HG03565 (cell line): Measurements from ENCODE around the gene IDH3G.

ENCODE experiments used
- ATAC-seq: cut with Tn5 transposase; IDR thresholded peaks from one replicate; pipeline ENCODE4 v1.9.1; 2021; ENCODE audit warnings: mild to moderate bottlenecking, moderate library complexity; ENCODE audit not compliant: unreplicated experiment

Gene IDH3G

DNA sequence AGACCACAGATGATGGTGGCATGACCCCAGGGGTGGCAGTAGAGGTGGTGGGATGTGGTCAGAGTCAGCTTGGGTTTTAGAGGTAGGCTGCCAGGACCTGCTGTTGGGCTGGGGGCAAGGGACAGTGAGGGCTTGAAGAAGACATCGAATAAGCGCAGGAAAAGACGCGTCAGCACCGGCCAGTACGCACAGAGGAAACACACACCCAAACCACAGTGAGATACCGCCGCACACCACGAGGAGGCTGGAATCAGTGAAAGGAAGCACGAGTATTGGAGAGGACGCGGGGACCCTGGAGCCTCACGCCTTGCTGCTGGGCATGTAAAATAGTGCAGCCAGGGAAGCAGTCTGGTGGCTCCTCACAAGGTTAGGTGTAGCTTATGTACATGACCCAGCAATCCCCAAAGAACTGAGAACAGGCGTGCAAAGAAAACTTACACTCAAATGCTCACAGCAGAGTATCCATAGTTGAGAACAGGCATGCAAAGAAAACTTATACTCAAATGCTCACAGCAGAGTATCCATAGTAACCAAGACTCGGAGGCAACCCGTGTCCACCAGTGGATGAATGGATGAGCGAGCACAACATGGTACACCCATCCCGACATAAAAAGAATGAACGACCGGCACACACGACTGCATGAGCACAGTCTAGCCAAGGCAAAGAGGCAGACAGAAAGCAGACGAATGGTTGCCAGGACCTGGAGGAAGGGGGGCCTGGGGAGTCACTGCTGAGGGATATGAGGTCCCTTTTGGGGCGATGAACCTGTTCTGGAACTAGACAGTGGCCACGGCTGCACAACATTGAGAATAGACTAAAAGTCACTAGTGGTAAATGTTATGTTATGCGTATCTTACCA is 22.9 kb upstream of the IDH3G start:
- ATAC-seq: no peak

DNA sequence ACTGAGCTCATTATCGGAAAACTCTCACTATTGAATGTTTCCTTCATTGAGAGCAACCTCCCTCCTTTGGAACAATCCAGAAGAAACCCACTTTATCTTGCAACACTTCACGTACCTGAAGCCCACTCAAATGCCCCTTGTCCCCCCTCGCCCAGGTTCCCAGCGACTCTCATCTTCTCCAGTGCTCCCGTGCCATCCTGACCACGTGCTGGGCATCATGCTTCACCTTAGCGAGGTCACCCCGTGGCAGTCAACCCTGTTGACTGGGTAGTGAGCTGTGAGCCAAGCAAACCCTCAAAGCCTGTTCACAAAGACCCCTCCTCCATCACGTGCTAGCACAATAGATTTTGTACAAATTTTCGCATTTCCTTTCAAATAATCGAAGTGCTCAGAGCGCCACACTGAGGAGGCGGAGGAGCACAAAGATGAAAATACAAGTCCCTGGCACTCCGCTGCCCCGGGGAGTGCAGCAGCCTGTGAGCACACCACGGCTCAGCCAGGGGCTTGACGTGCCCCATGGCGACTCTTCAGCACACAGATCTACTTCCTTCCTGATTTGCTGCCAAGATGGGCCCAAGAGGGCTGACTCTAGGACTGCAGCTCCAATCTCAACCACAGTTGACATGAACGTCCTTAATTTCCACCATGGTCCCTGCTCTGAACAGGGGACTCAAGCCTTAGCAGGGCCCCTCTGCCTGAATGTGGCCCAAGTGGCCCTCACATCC is 20.6 kb upstream of the IDH3G start:
- ATAC-seq: no peak

DNA sequence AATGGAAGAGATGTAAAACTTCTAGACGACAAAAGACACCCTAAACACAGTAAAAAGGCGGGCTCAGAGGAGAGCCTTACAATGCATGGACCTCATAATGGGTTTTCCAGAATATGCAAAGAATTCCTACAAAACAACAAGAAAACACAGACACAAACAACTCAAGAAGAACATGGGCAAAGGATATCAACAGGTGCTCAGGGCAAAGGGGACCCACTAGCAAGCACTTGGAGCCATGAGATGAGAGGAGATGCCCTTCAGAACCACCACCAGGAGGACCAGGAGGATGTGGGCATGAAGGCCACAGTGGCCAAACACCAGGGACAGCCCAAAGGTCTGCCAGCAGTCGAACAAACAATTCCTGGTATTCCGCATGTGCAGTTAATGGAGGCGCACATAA is 19.0 kb upstream of the IDH3G start:
- no peak for ATAC-seq

DNA sequence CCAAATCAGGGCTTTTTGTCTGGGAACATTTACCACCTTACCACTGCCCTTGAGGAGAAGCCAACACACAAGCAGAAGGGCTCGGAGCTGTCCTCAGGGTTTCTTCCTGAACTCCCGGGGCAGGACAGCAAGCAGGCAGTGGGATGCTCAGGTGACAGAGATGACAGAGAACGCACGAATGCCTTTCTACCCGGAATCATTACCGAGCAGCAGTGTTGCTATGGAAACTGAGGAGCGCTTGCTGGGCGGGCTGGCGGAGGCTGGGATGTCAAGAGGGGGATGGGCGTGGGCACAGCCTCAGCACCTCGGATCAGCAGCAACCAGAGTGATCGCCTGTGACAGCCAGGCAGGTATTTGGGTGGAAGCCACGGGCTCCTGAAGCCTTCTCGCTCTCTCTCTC is 18.0 kb upstream of the IDH3G start:
- no peak for ATAC-seq

DNA sequence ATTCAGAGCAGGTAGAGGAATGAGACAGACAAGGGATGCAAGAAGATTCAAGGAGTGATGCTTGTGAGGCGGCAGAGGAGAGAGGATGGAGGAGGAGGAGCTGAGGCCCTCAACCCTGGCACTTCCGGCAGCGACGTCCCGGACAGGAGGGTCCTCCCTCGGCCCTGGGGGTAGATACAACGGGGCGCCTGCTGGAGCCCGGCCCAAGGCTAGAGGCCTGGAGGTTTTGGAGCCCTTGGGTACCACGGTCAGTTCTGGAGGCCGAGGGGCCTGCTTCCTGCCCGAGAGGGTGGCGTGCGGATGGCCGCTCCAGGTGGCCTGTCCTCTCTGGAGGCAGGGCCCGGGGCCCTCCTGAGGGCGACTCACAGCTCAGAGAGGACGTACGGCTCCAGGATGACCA is 13.8 kb upstream of the IDH3G start:
- ATAC-seq: no peak

DNA sequence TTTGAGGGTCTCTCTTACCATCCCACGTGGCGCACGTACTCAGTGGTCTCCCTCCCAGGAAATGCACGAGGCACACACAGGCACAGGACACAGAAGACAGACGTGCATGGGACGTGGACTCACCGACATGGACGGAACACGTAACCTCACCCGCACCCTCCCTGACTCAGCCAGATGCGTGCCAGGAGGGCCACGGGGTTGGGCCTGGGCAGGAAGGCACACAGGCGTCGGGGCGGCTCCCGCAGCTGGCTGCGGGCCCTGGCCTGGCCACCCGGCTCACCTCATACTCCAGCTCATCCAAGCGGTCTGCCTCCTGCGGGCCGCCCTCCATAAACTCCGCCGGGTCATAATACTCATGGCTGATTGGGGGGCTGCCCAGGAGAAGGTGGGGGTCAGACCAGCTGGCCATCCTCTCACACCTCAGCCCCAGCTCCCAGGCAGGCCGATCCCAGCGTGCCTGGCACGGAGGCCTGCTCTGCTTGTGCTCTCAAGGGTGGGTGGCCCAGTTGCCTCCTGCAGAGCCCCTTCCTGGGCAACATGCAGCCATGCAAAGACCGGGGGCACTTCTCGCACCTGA is 12.9 kb upstream of the IDH3G start:
- no peak for ATAC-seq

DNA sequence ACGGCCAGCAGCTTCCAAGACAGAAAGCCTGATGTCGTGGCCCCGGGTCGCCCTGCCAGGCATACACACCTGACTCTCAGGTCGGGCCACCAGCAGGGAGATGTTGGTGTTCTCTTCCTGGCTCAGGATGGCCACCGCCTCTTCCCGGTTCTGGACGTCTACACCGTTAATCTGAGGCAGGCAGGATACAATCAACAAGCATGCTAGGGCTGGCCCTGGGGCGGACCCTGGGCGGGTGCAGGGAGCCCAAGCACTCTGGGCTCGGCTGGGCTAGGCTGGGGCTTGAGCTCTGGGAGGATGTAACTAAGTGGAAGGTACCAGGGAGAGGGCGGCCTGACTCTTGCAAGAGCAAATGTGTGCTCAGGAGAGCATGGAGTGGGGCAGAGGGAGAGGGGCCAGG is 11.3 kb upstream of the IDH3G start:
- ATAC-seq: no peak

DNA sequence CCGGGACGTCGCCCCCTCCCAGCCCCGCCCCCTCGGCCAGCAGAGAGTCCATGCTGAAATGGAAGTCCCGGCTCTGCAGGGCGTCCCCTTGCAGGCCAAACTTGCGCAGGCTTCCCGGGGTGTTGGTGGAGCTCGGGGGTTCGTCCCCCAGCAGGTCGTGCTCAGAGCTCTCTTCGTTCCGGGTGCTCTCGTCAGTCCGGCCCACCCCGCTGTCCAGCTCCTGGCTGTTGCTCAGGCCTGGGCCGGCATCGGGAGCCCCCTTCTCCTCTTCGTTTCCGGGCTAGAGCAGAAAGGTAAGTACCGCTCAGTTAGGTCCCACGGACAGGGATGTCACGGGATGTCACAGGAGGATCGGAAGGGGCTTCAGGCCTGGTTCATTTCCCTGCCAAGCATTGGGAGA is 10.4 kb upstream of the IDH3G start:
- ATAC-seq: no peak

DNA sequence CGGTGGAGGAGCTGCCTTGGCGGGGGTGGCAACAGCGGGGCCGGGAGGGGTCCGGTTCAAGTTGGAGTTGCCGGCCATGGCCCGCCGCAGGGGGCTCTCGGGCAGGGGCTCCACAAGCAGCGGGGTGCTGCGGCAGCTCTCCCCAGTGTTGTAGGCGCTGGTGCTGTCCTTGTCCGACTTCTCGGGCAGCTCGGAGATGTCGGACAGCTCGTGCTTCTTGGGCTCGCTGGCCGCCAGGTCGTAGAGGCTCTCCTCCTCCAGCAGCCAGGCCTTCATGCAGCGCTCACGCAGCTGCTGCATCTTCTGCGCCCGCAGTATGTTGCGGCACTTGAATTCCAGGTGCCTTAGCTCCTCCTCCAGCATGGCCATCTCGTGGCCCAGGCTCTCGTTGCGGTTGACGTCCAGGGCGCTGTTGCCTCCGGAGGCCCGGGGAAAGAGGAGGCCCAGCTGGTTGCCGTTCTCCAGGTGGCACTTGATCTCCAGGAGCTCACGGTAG is 10.0 kb upstream of the IDH3G start:
- ATAC-seq: no peak

DNA sequence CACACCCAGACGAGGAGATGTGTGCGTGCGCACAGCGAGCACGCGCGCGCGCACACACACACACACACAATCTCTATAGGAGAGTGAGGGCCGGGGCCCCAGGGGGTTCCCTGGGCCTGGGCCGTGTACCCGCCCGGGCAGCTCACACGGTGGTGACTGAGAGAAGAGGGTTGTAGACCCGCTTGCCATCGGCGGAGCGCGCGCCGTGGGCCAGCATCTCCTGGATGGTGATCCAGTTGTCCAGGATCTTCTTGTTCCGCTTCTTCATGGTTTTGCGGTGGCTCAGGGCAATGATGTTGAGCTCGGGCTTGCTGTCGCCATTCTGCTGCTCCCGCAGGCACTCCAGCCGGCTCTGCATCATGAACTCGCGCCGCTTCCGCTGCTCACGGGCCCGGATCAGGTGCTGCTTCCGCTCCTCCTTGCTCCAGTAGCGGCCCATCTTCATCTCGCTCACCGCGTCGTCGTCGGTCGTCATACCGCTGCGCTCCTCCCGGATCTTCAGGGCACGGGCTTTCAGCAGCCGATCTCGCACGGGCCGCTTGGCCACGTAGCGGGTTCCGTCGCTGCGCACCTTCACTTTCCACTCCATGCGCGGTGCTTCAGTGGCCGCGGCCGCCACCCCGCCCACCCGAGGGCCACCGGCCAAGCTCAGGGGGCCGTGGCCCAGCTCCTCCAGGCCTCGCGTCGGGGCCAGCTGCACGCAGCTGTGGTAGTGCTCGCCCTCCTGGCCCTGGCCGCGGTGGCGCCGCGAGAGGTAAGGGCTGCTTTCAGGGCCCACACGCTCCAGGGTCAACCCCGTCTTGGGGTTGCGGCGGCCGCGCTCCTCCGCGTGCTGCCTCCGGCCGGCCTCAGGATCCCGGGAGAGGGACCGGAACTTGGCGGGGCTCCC is 9.3 kb upstream of the IDH3G start:
- no peak for ATAC-seq

DNA sequence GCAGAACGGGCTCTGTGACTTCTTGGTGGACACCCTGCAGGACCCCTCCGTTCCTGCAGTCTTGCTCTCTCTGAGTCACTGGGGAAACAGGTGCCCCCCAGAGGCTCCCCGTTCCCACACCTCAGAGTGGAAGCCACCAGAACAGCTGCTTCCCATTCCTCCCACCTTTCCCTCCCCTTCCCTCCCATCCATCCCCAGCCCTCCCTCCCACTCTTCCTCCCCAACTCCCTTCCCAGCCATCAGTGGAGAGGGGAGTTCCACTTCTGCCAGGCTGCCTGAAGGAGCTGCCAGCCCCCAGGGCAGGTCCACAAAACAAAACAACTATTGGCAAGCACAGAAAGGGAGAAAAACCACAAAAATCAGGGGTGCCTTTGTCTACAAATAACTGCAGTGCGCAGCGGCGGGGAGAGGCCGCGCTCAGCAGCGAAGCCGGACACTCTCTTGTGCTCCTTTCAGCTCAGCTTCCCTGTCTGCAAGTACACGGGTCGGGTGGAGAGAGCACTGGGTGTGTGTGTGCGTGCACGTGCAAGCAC is 8.4 kb upstream of the IDH3G start:
- ATAC-seq: no peak

DNA sequence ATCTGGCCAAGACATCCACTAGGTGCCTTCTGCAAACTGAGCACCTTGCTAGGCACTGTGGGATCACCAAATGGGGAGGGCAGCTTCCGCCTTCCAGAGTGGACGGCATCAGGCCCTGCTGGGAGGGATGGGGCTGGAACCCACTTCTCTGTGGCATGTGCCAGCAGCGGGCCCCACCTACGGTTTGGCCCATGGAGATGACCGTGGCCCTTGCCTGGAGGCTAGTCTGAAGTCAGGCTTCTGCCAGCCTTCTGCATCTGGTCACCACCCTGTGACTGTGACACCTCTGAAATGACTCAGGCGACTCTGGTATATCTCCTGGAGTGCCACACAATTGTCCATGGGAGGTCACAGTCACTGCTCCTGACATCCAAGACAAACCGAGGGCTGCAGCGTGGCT is 7.5 kb upstream of the IDH3G start:
- no peak for ATAC-seq

DNA sequence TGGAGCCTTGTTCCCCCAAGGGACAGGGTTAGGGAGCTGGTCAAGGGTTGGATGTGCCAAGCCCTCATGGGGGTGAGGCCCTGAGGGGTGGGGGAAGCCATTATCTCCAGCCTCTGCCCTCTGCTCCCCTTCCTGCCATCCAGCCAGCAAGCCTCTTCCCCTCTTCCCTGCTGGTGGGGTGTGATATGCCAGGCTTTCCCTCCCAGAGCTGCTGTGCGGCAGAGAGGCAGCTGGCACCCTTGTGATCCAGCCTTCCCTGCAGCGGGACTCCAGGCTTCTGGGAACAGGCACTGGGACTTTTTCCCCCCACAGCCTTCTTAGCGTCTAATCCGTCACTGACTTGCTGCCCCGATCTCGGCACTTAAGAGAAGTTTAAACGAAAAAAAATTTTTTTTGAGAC is 6.6 kb upstream of the IDH3G start:
- ATAC-seq: no peak

DNA sequence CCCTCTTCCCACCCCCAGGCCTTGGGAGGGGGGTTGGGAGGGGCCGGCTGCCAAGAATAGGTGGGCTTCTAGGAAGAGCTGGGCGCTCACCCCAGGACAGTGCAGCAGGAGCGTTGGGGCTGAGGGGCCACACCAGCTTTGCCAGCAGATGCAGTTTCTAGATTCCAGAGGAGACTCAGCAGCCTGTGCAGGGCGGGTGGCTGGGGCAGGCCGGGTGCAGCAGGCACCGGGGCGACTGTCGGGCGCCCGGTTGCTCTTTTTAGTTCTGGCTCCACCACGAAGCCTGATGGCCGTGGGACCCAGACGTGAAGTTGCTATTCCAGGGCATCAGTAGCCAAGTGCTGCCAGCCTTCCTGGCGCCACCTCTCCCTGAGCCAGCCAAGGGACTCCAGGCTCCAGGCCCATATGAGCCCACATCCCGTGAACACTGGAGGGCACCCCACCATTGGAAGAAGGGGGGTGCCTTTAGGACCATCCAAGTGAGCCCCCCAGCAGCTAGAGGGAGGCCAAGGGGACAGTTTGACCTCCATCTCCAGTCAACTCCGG is 6.1 kb upstream of the IDH3G start:
- ATAC-seq: no peak

DNA sequence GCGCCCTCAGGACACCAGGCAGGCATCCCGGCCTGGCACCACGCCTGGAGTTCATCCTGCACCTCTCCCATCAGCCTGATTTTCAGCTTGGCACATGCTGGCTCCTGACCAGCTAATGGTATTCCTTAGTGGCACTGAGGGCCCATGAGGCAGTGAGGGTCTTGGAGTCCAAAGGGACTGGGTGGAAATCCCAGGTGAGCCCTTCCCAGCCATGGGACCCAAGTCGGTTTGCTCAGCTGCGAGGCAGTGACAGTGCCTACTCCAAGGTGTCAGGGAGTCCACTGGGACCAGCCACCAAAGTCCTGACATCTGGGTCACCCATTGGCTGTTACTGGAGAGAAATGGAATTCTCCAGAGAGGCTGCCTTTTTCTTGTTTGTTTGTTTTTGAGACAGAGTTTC is 5.2 kb upstream of the IDH3G start:
- no peak for ATAC-seq

DNA sequence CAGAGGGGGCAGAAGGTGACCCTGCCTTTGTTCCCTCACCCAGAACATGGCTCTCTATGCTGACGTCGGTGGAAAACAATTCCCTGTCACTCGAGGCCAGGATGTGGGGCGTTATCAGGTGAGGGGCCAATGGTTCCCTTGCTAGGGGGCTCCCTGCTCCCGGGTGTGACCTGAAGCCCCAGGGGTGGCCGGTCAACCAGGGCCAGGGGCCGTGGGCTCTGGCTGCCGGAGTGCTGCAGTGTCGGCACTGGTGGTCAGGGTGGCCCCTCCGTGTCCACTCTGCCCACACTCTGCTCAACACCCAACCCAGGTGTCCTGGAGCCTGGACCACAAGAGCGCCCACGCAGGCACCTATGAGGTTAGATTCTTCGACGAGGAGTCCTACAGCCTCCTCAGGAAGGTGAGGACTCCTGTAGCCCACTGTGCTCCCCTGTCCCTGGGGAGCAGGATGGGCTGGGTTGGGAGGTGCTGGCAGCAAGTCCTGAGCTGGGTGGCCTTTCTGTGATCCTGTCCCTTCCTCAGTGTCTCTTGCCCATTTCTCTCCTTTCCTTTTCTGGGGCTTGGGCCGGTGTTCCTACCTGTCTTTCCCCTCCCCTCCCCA is 3.3 kb upstream of the IDH3G start:
- ATAC-seq: no peak

DNA sequence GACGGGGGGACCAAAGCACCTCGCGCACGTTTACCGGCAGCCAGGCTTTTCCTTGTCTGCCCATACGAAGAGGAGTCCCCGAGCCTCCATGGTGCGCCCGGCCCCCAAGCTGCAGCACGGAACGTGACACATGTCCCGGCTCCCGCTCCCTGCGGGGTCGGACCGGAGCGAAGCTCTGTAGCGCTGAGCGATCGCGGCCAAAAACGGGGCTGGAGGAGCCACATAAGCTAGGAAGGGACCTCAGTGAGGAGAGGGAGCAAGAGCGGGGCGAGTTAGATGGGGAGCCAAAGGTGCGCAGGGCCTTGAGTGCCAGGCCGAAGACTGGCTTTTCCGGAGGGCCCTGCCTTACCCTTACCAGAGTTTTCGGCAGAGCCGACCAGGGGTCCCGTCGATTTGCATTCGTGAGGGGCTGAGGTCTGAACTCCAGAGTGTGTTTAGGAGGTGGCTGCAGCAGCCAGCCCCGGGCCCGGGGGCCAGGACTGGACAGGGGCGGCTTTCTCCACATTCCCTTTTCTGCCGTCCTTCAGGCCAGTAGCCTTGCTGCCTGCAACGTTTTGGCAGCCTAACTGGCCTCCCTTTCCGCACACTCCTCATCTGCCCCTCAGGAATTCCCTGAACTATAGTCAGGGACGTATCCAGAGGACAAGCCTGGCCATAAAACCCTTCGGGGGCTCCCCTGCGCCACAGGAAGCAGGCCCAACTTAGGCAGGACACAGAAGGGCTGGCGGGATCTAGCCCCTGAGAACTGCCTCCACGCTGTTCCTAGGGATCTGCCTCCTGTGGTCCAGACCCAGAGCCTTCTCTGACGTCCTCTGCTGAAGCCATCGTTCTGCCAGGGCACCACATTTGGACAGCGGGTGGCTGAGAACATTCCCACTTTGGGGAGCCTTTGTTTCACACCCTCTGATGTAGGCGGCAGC is 982 bp upstream of the IDH3G start:
- ATAC-seq: no peak

DNA sequence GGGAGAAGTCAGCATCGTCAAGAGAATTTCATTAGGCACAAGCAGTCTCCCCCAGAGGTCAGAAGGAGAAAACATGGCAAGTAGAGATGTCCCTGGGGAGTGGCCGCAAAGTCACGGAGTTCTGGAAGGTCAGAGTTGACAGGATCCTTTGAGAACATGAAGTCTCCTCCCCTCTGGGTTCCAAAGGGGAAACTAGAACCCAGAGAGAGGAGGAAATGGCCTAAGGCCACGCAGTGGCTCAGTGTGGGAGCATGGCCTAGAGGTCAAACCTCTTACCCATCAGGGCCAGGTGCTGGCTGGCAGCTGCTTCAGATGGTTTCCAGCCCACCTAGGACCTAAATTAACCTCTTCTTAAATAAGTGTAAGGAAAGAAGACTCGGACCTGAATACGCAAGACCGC is 884 bp downstream of the IDH3G start:
- no peak for ATAC-seq

DNA sequence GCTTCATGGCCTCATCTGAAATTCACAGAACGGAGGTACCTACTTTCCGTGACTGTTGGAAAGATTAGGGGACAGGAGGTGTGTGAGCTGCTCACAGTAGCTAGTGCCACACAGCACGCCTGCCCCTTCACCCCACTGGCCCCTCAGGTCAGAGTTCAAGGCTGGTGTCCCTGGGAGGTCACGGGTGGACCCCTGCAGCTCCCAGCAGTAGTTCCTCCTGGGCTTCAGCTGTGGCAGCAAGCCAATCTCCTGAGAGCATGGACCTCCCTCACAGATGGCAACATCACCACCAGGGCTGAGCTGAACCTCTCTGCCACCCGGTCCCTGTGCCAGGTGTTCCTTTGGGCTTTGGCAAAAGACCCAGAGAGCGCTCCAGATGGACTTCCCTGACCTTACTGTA is 1.8 kb downstream of the IDH3G start:
- no peak for ATAC-seq
